Adrenal gland (tissue), 12 donors: Measurements from ENCODE around the gene MCTP2. TPM values are rescaled to one million over a fixed set of nuclear protein-coding genes. Genes with fewer than 3 reads are reported as not detected.

Experiments used
- DNase-seq, 7 donors: peaks; one replicate each; pipeline ENCODE4 v3.0.0-alpha.2; 2019 to 2020
- H3K27ac ChIP-seq, 5 donors: fragments of 200-600 bp; sonication (generic) in 4 of 5; 1 replicate in 3 of 5; 2 replicates in 2 of 5; pipeline versions ENCODE4 v1.5.1 to v1.8.0; 2016 to 2020; ENCODE audit warnings: mild to moderate bottlenecking in 1 of 5
- H3K27me3 ChIP-seq: fragments of 200-600 bp; 2 replicates; pipeline ENCODE4 v1.8.0; 2021
- H3K36me3 ChIP-seq, 2 donors: fragments of 200-600 bp; replicated peaks in 1 of 2; 1 replicate in 1 of 2; 2 replicates in 1 of 2; pipeline versions ENCODE4 v1.5.1 to v1.8.0; 2018 to 2022
- H3K4me1 ChIP-seq, 2 donors: fragments of 200-600 bp; replicated peaks in 1 of 2; 1 replicate in 1 of 2; 2 replicates in 1 of 2; pipeline versions ENCODE4 v1.5.1 to v1.8.0; 2018 to 2021
- H3K4me3 ChIP-seq, 4 donors: fragments of 200-600 bp; sonication (generic) in 3 of 4; one replicate each; pipeline ENCODE4 v1.5.1; 2016 to 2018
- H3K9me3 ChIP-seq, 3 donors: fragments of 200-600 bp; sonication (generic) in 1 of 3; replicated peaks in 1 of 3; 1 replicate in 2 of 3; 2 replicates in 1 of 3; pipeline versions ENCODE4 v1.5.1 to v1.8.0; 2016 to 2021
- CTCF ChIP-seq, 6 experiments: fragments of 450-650 bp in 4 of 6; fragments of 200-600 bp in 2 of 6; sonication (generic) in 1 of 6; IDR thresholded peaks; 1 replicate in 5 of 6; 2 replicates in 1 of 6; pipeline versions ENCODE4 v1.5.1 to v1.8.0; 2016 to 2021; ENCODE audit warnings: antibody characterized with exemption in 6 of 6, mild to moderate bottlenecking in 2 of 6, moderate library complexity in 1 of 6
- POLR2A ChIP-seq, 2 donors: fragments of 450-650 bp; IDR thresholded peaks; one replicate each; pipeline ENCODE4 v1.6.1; 2017; ENCODE audit warnings: antibody characterized with exemption in 2 of 2, mild to moderate bottlenecking in 2 of 2, moderate library complexity in 1 of 2
- WGBS, 4 donors: extraction: QIAGEN DNeasy Blood & Tissue Kit in 2 of 4; methylation state at CpG; one replicate each; pipeline versions ENCODE4 v1.1.5 to v1.1.7; 2013 to 2017; 5-methylcytosine and 5-hydroxymethylcytosine counted together
- intact Hi-C, 2 donors: fragments of 100-400 bp; cut with DNase I; formaldehyde crosslinking; loops; one replicate each; pipeline versions ENCODE4 v1.14.1 to v1.15.0; 2022 to 2023
- polyA plus RNA-seq, 3 donors: library from polyadenylated mRNA; stranded (reverse); fragments of 200-250 nt in 2 of 3; fragments of 350-450 nt in 1 of 3; fragmentation: Illumina TruSeq in 1 of 3; extraction: RNeasy Lipid Tissue Mini Kit (QIAGEN cat#74804) in 1 of 3; gene quantifications; one replicate each; pipeline ENCODE4 v1.2.3, GENCODE V29; 2013 to 2014
- total RNA-seq, 9 donors: library from RNA; depleted of rRNA in 4 of 9; stranded (reverse); fragments of >200 nt in 4 of 9; fragments of 120-200 nt in 1 of 9; fragmentation: NEBNext Ultra II Directional in 1 of 9; extraction: Animal tissue kit (Norgen Biotek cat#: 25700) in 1 of 9; gene quantifications; one replicate each; pipeline versions ENCODE4 v1.1.0 to v1.2.4, GENCODE V29; 2013 to 2023
- donor health status: healthy with polysubstance abuse.
- donor health status: Bipolar disorder and iron deficiency.
- donor health status: DM: yes; HTN: yes; CAD: no.
- donor health status: DM: no; HTN: no; CAD: no.
- donor health status: DM: no; HTN: no; CAD: no.
- donor health status: DM: yes; HTN: yes; CAD: no.

The MCTP2 gene
- total and polyA plus RNA-seq, 12 donors = 2.7 to 21.3 (median 14.4) TPM

- Histone ChIP-seq H3K27me3 (no peaks in the 10 kb centered on the region), H3K9me3 (no peaks in the 10 kb centered on the region), H3K4me3 (no peak overlapping the region), H3K27ac (peak overlapping the region in 1 of 5 donors; percentile 32), H3K4me1 (peaks cover 0 to 7% of the 10 kb centered on the region in 2 donors), H3K36me3 (no peaks in the 10 kb centered on the region)
- no peak for DNase-seq
- intact Hi-C loops = no loop called here
- WGBS, 4 donors = 57 to 63% (median 63%) methylated on average over 2 of the region's 2 CpGs
- no peak for TF ChIP-seq CTCF (IDR thresholded peaks at IDR 0.05)
- no peak for TF ChIP-seq POLR2A (IDR thresholded peaks at IDR 0.05)
Measured at GRCh38 chr15:94387442-94387841, 156.1 kb downstream of the MCTP2 start.

- no peaks in the 10 kb centered on the region for H3K9me3 ChIP-seq
- H3K4me1 ChIP-seq = peaks cover 0 to 7% of the 10 kb centered on the region in 2 donors
- intact Hi-C loops = no loop called here
- WGBS, 4 donors = 40 to 50% (median 47%) methylated on average over 7 of the region's 7 CpGs
- no peak overlapping the region for H3K4me3 ChIP-seq
- peak in 3 of 7 donors; percentile 19 to 23 (median 22) for DNase-seq
- no peaks in the 10 kb centered on the region for H3K36me3 ChIP-seq
- peak overlapping the region in 1 of 5 donors; percentile 32 for H3K27ac ChIP-seq
- H3K27me3 ChIP-seq = no peaks in the 10 kb centered on the region
- TF ChIP-seq CTCF (IDR thresholded peaks at IDR 0.05) = no peak
- TF ChIP-seq POLR2A (IDR thresholded peaks at IDR 0.05) = no peak
Measured at GRCh38 chr15:94387849-94388441, 156.6 kb downstream of the MCTP2 start.

- peaks cover 0 to 31% of the 10 kb centered on the region in 2 donors for H3K4me1 ChIP-seq
- 14 to 32% (median 19%) methylated on average over 1 of the region's 1 CpG for whole genome bisulfite sequencing, 4 donors
- no peak for DNase-seq
- intact Hi-C loops = no loop called here
- H3K27me3 ChIP-seq = no peaks in the 10 kb centered on the region
- H3K4me3 ChIP-seq = no peak overlapping the region
- no peak overlapping the region for H3K27ac ChIP-seq
- TF ChIP-seq POLR2A (IDR thresholded peaks at IDR 0.05) = no peak
- no peak for TF ChIP-seq CTCF (IDR thresholded peaks at IDR 0.05)
- no peaks in the 10 kb centered on the region for H3K9me3 ChIP-seq
- H3K36me3 ChIP-seq = no peaks in the 10 kb centered on the region
Measured at GRCh38 chr15:94395640-94396039, 164.3 kb downstream of the MCTP2 start.

- Histone ChIP-seq H3K4me3 (no peak overlapping the region), H3K4me1 (peaks cover 0 to 31% of the 10 kb centered on the region in 2 donors), H3K36me3 (no peaks in the 10 kb centered on the region), H3K9me3 (no peaks in the 10 kb centered on the region), H3K27ac (peak overlapping the region in 1 of 5 donors; percentile 48), H3K27me3 (no peaks in the 10 kb centered on the region)
- TF ChIP-seq CTCF (IDR thresholded peaks at IDR 0.05) (no peak), POLR2A (IDR thresholded peaks at IDR 0.05) (no peak)
- intact Hi-C loops = no loop called here
- DNase-seq = peak in 5 of 7 donors; percentile 24 to 62 (median 27)
- WGBS, 4 donors = 50 to 63% (median 56%) methylated on average over 3 of the region's 3 CpGs
Measured at GRCh38 chr15:94397337-94397736, 166.0 kb downstream of the MCTP2 start.
